ENCODE results near the gene BLOC1S5.
"Not testable (repeated sequence)": the region's sequence is repeated elsewhere in the genome, so short reads cannot be mapped to it uniquely, and the experiment has no call there.

Gene BLOC1S5

DNA sequence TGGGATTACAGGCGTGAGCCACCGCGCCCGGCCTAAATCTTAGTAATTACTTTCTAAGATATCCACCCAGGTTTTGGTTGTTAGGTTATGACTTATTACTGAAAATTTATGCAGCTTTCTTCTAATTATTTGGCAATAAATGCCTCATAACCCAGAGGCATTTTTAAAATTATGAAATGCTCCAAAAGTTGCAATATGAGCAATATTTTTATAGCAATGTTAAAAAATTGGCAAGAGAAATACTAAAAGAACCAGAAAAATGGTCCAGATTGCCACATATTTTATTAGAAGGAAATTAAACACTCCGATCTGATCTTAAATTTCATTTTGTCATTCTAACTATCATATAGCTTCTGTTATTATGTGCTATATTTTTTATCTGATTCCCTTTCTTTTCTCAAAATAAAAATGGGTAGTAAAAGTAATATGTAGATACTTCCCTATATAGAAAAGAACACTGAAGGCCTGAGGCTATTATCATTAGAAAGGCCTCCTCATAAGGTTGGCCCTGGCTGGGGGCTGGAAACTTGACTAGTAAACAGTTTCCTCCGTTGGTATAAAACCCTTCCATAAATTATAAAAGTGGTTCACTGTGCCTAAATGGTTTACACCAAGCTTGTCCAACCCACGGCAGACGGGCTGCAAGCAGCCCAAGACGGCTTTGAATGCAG is 22.1 kb downstream of the BLOC1S5 start:
- Mint-ChIP-seq H3K4me1 (ENCODE audit: low read depth) (peaks cover 2% of the 10 kb centered on the region), H3K36me3 (ENCODE audit: low read depth) (peaks cover 32% of the 10 kb centered on the region), H3K4me3 (no peak overlapping the region), H3K9me3 (no peaks in the 10 kb centered on the region), H3K27ac (no peak overlapping the region), H3K27me3 (ENCODE audit: low read depth) (no peaks in the 10 kb centered on the region)

DNA sequence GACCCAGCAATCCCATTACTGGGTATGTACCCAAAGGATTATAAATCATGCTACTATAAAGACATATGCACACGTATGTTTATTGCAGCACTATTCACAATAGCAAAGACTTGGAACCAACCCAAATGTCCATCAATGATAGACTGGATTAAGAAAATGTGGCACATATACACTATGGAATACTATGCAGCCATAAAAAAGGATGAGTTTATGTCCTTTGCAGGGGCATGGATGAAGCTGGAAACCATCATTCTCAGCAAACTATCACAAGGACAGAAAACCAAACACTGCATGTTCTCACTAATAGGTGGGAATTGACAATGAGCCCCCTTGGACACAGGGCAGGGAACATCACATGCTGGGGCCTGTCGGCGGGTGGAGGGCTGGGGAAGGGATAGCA is 30.1 kb downstream of the BLOC1S5 start:
- H3K9me3 Mint-ChIP-seq = peaks cover 23% of the 10 kb centered on the region
- H3K27ac Mint-ChIP-seq; H3K4me1 Mint-ChIP-seq (ENCODE audit: low read depth); H3K27me3 Mint-ChIP-seq (ENCODE audit: low read depth); H3K4me3 Mint-ChIP-seq: not testable (repeated sequence)
- peaks cover 41% of the 10 kb centered on the region for H3K36me3 Mint-ChIP-seq (ENCODE audit: low read depth)

GRCh38 chr6:8030920-8031319 is 33.3 kb downstream of the BLOC1S5 start:
- H3K27ac Mint-ChIP-seq = no peak overlapping the region
- H3K27me3 Mint-ChIP-seq (ENCODE audit: low read depth) = no peaks in the 10 kb centered on the region
- H3K9me3 Mint-ChIP-seq = peaks cover 23% of the 10 kb centered on the region
- peaks cover 12% of the 10 kb centered on the region for H3K4me1 Mint-ChIP-seq (ENCODE audit: low read depth)
- no peak overlapping the region for H3K4me3 Mint-ChIP-seq
- peaks cover 31% of the 10 kb centered on the region for H3K36me3 Mint-ChIP-seq (ENCODE audit: low read depth)

DNA sequence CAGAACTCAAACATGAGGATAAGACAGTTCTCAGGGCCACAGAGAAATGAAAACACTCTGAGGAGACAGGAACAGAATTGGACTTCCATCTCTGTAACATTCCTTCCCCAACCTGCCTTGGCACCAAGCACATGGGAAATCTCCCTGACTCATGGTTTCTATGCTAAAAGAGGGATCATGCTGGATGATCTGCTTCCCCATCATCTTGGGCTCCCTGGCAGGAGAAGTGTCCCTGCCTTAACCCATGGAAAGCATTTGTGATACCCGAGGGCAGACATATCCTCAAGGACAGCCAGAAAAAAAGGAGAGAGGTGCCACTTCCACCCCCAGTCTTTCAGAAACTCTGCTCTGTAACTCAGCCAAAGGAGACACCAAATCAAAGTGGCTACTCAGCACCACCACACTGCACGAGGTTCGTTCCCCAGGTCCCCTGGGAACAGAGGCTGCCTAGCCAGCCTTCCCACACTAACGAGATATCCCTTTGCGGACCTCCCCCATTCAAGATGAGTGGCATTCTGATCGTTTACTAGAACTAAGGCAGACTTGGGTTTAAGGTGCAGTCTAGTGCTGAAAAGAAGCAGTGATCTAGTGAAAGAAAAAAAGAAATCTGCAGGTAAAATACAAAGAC is 34.8 kb downstream of the BLOC1S5 start:
- Mint-ChIP-seq H3K4me1 (ENCODE audit: low read depth) (peaks cover 12% of the 10 kb centered on the region), H3K36me3 (ENCODE audit: low read depth) (peaks cover 19% of the 10 kb centered on the region), H3K27ac (no peak overlapping the region), H3K4me3 (no peak overlapping the region), H3K9me3 (peaks cover 18% of the 10 kb centered on the region), H3K27me3 (ENCODE audit: low read depth) (no peaks in the 10 kb centered on the region)

GRCh38 chr6:8027965-8028651 is 36.1 kb downstream of the BLOC1S5 start:
- no peak overlapping the region for H3K27ac Mint-ChIP-seq
- H3K9me3 Mint-ChIP-seq = peaks cover 18% of the 10 kb centered on the region
- peaks cover 16% of the 10 kb centered on the region for H3K36me3 Mint-ChIP-seq (ENCODE audit: low read depth)
- no peak overlapping the region for H3K4me3 Mint-ChIP-seq
- no peaks in the 10 kb centered on the region for H3K27me3 Mint-ChIP-seq (ENCODE audit: low read depth)
- H3K4me1 Mint-ChIP-seq (ENCODE audit: low read depth) = peaks cover 12% of the 10 kb centered on the region

GRCh38 chr6:8026800-8027199 is 37.4 kb downstream of the BLOC1S5 start:
- Mint-ChIP-seq H3K9me3 (peaks cover 9% of the 10 kb centered on the region), H3K27ac (no peak overlapping the region), H3K4me1 (ENCODE audit: low read depth) (peaks cover 12% of the 10 kb centered on the region), H3K27me3 (ENCODE audit: low read depth) (no peaks in the 10 kb centered on the region), H3K4me3 (no peak overlapping the region), H3K36me3 (ENCODE audit: low read depth) (peaks cover 9% of the 10 kb centered on the region)

- no peaks in the 10 kb centered on the region for H3K9me3 Mint-ChIP-seq
- peaks cover 9% of the 10 kb centered on the region for H3K4me1 Mint-ChIP-seq (ENCODE audit: low read depth)
- no peak overlapping the region for H3K27ac Mint-ChIP-seq
- no peak overlapping the region for H3K4me3 Mint-ChIP-seq
- no peaks in the 10 kb centered on the region for H3K27me3 Mint-ChIP-seq (ENCODE audit: low read depth)
- peaks cover 7% of the 10 kb centered on the region for H3K36me3 Mint-ChIP-seq (ENCODE audit: low read depth)
These were observed 39.0 kb downstream of the BLOC1S5 start for GRCh38 chr6:8025191-8025590.

- Mint-ChIP-seq H3K27ac (no peak overlapping the region), H3K4me3 (no peak overlapping the region), H3K4me1 (ENCODE audit: low read depth) (peaks cover 9% of the 10 kb centered on the region), H3K27me3 (ENCODE audit: low read depth) (no peaks in the 10 kb centered on the region), H3K36me3 (ENCODE audit: low read depth) (peaks cover 10% of the 10 kb centered on the region), H3K9me3 (no peaks in the 10 kb centered on the region)
These were observed 40.6 kb downstream of the BLOC1S5 start for GRCh38 chr6:8023638-8024037.

DNA sequence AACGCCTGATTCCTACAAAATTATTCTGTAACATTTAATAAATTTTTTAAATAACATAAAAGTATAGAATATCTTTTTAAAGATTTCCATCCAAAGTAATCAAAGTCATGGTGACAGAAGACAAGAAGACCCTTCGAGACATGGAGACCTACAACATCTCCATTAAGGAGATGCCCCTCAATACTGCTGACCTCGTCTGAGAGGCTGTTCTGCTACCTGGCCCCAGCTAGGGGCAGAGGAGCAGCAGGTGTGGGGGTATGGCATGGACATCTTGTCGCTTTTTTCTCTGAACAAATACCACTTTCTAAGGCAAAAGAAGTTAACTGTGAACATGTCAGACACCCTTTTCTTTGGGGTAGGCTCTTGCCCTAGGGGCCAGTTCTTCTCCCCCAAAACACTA is 44.1 kb downstream of the BLOC1S5 start:
- H3K4me3 Mint-ChIP-seq = no peak overlapping the region
- no peaks in the 10 kb centered on the region for H3K9me3 Mint-ChIP-seq
- H3K27me3 Mint-ChIP-seq (ENCODE audit: low read depth) = no peaks in the 10 kb centered on the region
- peaks cover 13% of the 10 kb centered on the region for H3K36me3 Mint-ChIP-seq (ENCODE audit: low read depth)
- H3K4me1 Mint-ChIP-seq (ENCODE audit: low read depth) = peaks cover 8% of the 10 kb centered on the region
- no peak overlapping the region for H3K27ac Mint-ChIP-seq

DNA sequence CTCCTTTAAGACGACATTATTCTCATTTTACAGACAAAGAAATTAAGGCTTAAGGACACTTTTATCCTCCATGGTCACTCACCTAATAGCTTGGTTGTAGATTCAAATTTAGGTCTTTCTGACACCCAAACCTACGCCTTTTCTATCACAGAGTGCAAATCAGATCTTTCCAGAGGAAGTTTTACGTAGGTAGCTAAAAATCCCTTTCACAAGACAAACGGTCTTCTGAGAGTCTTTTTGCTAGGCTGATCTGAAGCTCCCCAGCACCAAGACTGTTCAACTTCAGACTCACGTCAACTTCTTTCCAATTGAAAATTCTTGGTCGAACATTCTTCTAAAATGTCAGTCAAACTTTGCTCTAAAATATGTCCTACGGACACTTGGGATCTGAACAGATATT is 46.5 kb downstream of the BLOC1S5 start:
- no peaks in the 10 kb centered on the region for H3K9me3 Mint-ChIP-seq
- H3K4me1 Mint-ChIP-seq (ENCODE audit: low read depth) = peaks cover 8% of the 10 kb centered on the region
- no peaks in the 10 kb centered on the region for H3K27me3 Mint-ChIP-seq (ENCODE audit: low read depth)
- H3K36me3 Mint-ChIP-seq (ENCODE audit: low read depth) = peaks cover 14% of the 10 kb centered on the region
- peak overlapping the region; percentile 93 for H3K4me3 Mint-ChIP-seq
- H3K27ac Mint-ChIP-seq = peak overlapping the region; percentile 99

GRCh38 chr6:8017276-8017701 is 46.9 kb downstream of the BLOC1S5 start:
- Mint-ChIP-seq H3K36me3 (ENCODE audit: low read depth) (peaks cover 14% of the 10 kb centered on the region), H3K4me3 (peak overlapping the region; percentile 93), H3K4me1 (ENCODE audit: low read depth) (peaks cover 8% of the 10 kb centered on the region), H3K27ac (peak overlapping the region; percentile 99), H3K27me3 (ENCODE audit: low read depth) (no peaks in the 10 kb centered on the region), H3K9me3 (no peaks in the 10 kb centered on the region)

GRCh38 chr6:8014947-8015346 is 49.2 kb downstream of the BLOC1S5 start:
- peaks cover 10% of the 10 kb centered on the region for H3K36me3 Mint-ChIP-seq (ENCODE audit: low read depth)
- H3K4me3 Mint-ChIP-seq = no peak overlapping the region
- no peaks in the 10 kb centered on the region for H3K9me3 Mint-ChIP-seq
- H3K4me1 Mint-ChIP-seq (ENCODE audit: low read depth) = peaks cover 8% of the 10 kb centered on the region
- H3K27ac Mint-ChIP-seq = no peak overlapping the region
- no peaks in the 10 kb centered on the region for H3K27me3 Mint-ChIP-seq (ENCODE audit: low read depth)

DNA sequence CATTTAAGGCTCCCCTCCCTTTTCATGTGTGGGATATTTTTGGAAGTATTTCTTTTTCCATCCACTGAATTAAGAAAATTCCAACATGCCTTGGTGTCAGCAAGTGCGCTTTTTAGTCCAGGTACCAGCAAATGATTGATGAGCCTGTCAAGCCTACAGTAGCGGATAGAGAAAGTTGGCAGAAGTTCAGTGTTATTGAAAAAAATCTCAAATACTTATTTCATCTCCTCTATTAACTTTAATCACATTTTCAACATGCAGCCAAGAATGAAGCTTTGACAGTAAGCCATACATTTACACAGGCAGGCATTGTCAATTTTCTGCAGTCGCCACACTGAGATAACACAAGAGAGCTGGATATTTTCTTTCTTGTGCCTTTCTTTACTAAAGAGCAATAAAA is 50.4 kb downstream of the BLOC1S5 start:
- Mint-ChIP-seq H3K4me3 (no peak overlapping the region), H3K27ac (no peak overlapping the region), H3K4me1 (ENCODE audit: low read depth) (peaks cover 8% of the 10 kb centered on the region), H3K27me3 (ENCODE audit: low read depth) (no peaks in the 10 kb centered on the region), H3K36me3 (ENCODE audit: low read depth) (peaks cover 7% of the 10 kb centered on the region), H3K9me3 (no peaks in the 10 kb centered on the region)

- no peaks in the 10 kb centered on the region for H3K36me3 Mint-ChIP-seq (ENCODE audit: low read depth)
- no peak overlapping the region for H3K4me3 Mint-ChIP-seq
- no peaks in the 10 kb centered on the region for H3K9me3 Mint-ChIP-seq
- no peak overlapping the region for H3K27ac Mint-ChIP-seq
- H3K27me3 Mint-ChIP-seq (ENCODE audit: low read depth) = no peaks in the 10 kb centered on the region
- H3K4me1 Mint-ChIP-seq (ENCODE audit: low read depth) = no peaks in the 10 kb centered on the region
These were observed 58.0 kb downstream of the BLOC1S5 start for GRCh38 chr6:8006208-8006607.

DNA sequence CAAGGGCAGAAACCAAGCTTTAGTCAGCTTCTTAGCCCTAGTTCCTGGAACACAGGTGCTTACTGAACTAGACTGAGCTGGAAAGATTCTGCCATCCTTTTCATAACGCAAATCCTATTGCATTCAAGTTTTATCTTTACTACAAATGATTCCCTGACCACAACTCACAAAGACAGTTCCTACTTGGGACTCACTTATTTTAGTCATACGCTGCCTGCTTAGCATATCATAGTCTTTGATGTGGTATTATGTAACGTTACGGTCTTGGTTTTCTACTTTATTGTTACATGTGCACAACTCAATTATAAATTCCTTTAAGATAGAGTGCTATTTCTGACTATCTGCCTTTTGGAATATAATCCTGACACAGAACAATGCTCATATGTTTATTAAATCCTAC is 59.1 kb downstream of the BLOC1S5 start:
- Mint-ChIP-seq H3K4me1 (ENCODE audit: low read depth) (no peaks in the 10 kb centered on the region), H3K36me3 (ENCODE audit: low read depth) (no peaks in the 10 kb centered on the region), H3K27me3 (ENCODE audit: low read depth) (no peaks in the 10 kb centered on the region), H3K27ac (no peak overlapping the region), H3K9me3 (no peaks in the 10 kb centered on the region), H3K4me3 (no peak overlapping the region)
